Activated T-cell treated with anti-CD3 and anti-CD28 coated beads, Interleukin-2, amount 50 U/mL, for 24 hours (primary cell): ENCODE measurements around the gene C6orf47.

ENCODE experiments used
- DNase-seq: peaks from one replicate; pipeline ENCODE4 v3.0.0-alpha.2; 2020
- H3K27ac Mint-ChIP-seq: 2 replicates; pipeline ENCODE4 v1.8.0; 2020; ENCODE audit warnings: mild to moderate bottlenecking, mixed read lengths
- H3K27me3 Mint-ChIP-seq: 2 replicates; pipeline ENCODE4 v1.8.0; 2020; ENCODE audit warnings: mixed read lengths
- H3K36me3 Mint-ChIP-seq: 2 replicates; pipeline ENCODE4 v1.8.0; 2020; ENCODE audit warnings: low read depth, mixed read lengths
- H3K4me1 Mint-ChIP-seq: 2 replicates; pipeline ENCODE4 v1.8.0; 2020; ENCODE audit warnings: low read depth, mixed read lengths
- H3K4me3 Mint-ChIP-seq: 2 replicates; pipeline ENCODE4 v1.8.0; 2020; ENCODE audit warnings: mild to moderate bottlenecking, moderate library complexity, mixed read lengths
- H3K9me3 Mint-ChIP-seq: 2 replicates; pipeline ENCODE4 v1.8.0; 2020; ENCODE audit warnings: mixed read lengths

Gene C6orf47

DNA sequence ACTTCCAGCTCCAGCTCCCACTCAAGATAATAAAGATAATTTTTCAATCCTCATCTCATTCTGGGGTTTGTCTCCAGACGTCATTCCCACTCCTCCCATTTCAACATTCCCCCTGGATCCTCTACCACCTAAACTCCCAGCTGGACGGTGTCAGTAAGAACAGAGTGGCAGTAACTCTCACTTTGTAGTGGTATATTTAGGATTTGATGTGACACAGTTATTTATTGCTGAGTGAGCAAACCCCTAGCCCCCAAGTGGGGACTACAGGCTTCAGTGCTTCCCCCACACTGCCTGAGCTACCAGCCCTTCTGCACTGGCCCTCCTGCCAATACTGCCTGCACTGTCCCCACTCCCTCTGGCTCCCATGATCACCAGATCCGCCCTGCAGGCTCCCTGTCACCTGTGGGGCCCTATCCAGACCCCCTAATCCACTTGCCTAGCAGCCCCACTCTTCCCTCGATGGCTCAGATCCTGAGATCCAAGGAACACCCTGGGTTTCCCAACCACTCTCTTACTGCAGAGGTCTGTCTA, 2.4 kb downstream of the C6orf47 start:
- Mint-ChIP-seq H3K27ac (peak overlapping the region; percentile 96), H3K36me3 (peaks cover 87% of the 10 kb centered on the region), H3K27me3 (no peaks in the 10 kb centered on the region), H3K4me1 (peaks cover 86% of the 10 kb centered on the region), H3K9me3 (no peaks in the 10 kb centered on the region), H3K4me3 (peak overlapping the region; percentile 96)
- no peak for DNase-seq

DNA sequence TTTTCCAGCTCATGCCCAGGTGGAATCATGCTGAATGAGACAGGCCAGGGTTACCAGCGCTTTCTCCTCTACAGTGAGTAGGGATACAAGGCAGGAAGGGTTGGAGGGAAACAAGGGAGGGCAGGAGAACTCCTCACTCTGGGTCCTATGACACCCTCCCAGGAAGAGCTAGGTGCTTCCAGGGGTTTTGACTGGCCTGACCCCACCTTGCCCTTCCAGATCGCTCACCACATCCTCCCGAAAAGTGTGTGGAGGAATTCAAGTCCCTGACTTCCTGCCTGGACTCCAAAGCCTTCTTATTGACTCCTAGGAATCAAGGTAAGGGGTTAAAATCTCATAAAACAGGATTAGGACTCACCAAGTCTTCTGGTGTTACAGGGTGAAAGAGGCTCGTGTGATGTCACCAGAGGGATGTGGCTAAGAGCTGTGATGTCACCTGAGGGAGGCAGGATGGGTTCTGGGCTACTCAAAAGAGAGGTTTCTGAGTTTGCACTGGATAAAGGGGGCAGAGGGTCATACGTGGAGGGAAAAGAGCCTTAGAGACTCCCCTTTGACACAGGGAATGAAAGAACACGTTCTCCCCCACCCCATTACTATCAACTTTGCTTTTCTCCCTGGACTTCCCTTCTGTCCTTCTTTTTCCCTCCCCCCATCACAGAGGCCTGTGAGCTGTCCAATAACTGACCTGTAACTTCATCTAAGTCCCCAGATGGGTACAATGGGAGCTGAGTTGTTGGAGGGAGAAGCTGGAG, 3.0 kb downstream of the C6orf47 start:
- H3K9me3 Mint-ChIP-seq, result no peaks in the 10 kb centered on the region
- peak overlapping the region; percentile 96 for H3K27ac Mint-ChIP-seq
- DNase-seq, result no peak
- H3K27me3 Mint-ChIP-seq, result no peaks in the 10 kb centered on the region
- H3K4me3 Mint-ChIP-seq, result peak overlapping the region; percentile 96
- H3K4me1 Mint-ChIP-seq, result peaks cover 88% of the 10 kb centered on the region
- H3K36me3 Mint-ChIP-seq, result peaks cover 87% of the 10 kb centered on the region

DNA sequence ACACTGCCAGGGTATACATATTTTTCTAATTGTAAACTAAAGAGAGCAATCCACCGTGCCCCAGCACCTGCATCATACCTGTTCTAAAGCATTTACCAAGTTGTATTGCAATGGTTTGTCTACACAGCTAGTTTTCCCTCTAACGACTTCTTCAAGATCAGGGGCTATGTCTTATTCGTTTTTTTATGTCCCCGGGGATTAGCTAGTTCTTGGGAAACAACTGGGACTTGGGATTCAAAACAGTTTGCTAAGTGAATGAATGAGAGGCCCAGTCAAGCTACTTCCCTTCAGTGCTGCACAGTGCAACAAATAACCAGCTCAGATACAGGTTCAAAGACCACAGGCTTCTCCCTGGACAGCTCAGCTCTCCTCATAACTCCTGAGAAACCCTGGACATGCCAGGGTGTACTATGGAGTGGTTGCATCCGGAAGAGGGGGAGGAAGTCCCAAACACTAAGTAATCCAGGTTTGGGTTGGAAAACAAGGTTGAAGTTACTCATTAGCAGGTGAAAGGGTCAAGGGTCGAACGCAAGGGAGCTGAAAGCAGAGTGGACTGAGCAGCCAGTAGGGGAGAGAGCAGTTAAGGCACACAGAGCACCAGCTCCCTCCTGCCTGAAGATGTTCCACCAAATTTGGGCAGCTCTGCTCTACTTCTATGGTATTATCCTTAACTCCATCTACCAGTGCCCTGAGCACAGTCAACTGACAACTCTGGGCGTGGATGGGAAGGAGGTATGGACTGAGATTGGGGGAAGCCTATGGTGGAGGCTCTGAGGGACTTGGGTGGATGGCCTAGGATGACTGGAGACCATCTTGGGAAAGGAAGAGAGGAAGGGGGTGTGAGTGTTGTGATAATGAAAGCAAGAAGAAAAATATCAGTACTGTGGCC, 5.0 kb downstream of the C6orf47 start, which contains the start of gene APOM:
Gene APOM, plus strand, starts transcription at position 546 of the 889 bp plus-strand sequence. Its CDS starts 73 bp downstream, at position 619.
- DNase-seq, result no peak
- H3K4me3 Mint-ChIP-seq, result no peak within 1 kb of the TSS
- H3K27me3 Mint-ChIP-seq, result no peaks in the 10 kb centered on the region
- peaks cover 84% of the 10 kb centered on the region for H3K36me3 Mint-ChIP-seq
- H3K27ac Mint-ChIP-seq, result peak within 1 kb of the TSS; percentile 54
- peaks cover 80% of the 10 kb centered on the region for H3K4me1 Mint-ChIP-seq
- H3K9me3 Mint-ChIP-seq, result no peaks in the 10 kb centered on the region

DNA sequence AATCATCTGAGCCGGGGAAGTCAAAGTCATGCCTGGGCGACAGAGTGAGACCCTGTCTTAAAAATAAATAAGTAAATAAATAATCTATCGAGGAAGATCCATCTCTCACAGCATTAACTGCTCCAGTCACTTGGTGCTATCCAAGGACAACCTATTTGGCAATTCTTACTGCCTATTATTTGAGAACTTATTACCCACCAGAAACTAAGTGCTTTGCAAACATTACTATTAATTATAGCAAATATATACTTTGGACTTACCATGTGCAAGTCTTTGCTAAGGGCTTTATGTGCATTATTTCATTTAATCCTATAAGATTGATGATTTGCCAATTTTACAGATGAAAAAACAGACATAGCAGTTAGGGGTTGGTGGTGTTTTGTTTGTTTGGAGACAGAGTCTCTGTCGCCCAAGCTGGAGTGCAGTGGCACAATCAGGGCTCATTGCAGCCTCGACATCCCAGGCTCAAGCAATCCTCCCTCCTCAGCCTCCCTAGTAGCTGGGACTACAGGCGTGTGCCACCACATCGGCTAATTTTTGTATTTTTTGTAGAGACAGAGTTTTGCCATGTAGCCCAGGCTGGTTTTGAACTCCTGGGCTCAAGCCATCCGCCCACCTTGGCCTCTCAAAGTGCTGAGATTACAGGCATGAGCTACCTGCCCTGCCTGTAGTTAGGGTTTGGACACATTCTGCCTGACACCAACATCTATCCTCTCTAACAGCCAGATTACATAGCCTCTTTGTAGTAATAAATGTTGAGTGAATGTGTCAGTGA, 5.8 kb downstream of the C6orf47 start:
- no peak for DNase-seq
- Mint-ChIP-seq H3K27ac (peak overlapping the region; percentile 38), H3K4me3 (peak overlapping the region; percentile 35), H3K36me3 (peaks cover 85% of the 10 kb centered on the region), H3K27me3 (no peaks in the 10 kb centered on the region), H3K4me1 (peaks cover 78% of the 10 kb centered on the region), H3K9me3 (no peaks in the 10 kb centered on the region)

DNA sequence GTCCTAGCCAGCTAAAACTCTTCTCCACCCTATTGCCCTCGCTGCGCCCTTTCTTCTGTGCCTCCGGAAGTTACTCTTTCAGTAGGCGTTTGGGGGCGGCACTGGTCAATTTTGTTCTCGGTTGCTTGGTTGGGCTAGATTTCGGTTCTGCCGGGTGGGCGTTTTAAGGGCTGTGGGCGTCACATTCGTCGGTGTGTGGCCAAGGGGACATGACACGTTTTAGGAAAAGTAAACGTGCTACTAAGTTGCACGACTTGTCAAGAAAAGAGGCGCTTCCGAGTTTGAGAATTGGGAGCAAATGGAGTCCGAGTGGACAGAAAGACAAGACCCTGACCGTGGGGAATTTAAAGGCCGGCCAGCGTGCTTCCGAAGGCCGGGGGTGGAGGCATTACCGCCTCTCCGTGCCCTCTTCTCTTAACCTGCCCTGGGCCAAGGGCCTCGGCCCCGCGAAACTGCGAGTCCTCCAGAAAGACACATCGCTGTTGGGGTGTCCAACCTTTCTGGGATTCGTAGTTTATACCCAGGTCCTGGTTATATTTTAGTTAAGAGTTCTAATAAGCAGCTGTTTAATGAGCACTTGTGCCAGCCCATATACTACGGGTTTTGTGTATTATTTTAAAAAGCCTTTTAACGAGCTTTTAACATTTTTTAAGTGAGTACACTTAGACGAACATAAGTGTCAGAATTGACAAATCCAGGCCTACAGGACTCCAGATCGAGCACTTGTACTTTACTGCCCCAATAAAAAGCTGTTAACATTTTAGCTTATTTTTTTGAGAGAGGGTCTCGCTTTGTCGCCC, 7.5 kb downstream of the C6orf47 start:
- Mint-ChIP-seq H3K4me3 (peak overlapping the region; percentile 92), H3K36me3 (peaks cover 85% of the 10 kb centered on the region), H3K9me3 (no peaks in the 10 kb centered on the region), H3K27me3 (no peaks in the 10 kb centered on the region), H3K27ac (peak overlapping the region; percentile 100), H3K4me1 (peaks cover 69% of the 10 kb centered on the region)
- no peak for DNase-seq

DNA sequence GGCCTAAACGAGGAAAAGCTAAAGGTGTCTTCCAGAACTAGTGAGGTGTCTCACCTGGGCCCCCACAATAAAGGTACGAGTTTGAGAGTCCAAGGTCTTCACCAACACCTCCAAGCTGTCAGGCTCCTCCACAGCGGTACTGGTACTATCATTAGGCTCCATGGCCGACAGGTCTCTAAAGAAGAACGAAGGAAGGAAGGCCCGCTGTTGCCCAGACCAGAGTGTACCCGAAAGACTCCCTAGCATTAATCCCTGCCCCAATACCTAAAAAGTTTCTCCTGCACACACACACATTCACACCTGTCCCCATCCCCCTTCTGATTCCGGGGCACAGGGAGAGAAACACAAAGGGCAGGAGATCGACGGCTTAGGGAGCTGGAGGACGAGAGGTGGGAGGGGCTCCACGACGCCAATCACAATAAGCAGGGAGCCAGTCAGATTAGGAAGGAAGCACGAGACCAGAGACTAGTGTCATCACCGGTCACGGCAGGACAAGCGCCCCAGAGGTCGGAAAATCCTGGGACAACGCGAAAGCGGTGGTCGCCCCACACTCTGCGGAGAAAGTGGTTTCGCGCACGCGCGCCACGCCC, 8.9 kb downstream of the C6orf47 start:
- Mint-ChIP-seq H3K36me3 (peaks cover 88% of the 10 kb centered on the region), H3K4me1 (peaks cover 59% of the 10 kb centered on the region), H3K4me3 (peak overlapping the region; percentile 92), H3K27ac (peak overlapping the region; percentile 100), H3K9me3 (no peaks in the 10 kb centered on the region), H3K27me3 (no peaks in the 10 kb centered on the region)
- DNase-seq, result no peak

DNA sequence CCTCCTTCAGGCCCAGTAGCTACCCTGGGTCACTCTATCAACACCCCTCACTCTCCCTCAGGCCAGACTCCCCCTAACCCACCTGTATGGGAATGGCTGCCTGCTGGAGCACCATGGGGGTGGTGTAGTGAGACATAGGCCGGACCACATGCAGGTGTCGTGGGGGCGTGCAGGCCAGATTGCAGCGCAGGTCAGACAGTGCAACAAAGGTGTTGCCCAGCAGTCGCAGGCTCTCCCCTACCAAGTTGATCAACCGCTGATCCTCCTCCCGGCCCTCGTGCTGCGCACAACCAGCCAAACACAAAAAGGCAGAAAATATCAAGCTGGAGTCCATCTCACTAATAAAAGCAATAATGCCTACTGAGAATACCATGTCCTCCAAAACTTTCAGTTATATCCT, 15.3 kb downstream of the C6orf47 start:
- peak overlapping the region; percentile 71 for H3K27ac Mint-ChIP-seq

DNA sequence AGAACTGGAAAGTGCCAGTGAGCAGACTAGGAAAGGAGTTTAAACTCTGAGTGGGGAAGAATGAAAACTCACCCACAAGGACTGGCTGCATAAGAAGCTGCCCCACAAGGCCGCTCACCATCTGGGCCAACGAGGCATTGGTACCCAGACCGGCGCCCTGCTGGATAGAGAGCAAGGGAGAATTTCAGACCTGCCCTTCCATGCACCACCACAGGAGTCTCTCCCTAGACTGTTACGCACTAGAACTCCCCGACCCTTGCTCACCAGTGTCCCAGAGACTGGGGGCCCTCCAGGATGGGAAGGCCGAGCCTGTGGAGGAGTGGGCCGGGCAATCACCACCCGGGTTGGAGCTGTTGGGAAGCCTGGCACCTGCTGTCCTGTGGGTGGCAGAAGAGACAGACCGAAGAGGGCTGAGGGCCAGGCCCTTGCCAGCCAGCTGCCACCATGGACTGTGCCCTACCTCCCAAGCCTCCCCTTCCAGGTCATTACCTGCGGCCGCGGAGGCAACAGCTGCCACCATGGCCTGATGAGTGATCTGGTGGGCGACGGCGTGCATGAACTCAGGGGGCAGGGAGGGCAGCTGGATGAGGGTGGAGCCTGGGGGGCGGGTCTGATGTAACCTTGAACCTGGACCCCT, 16.6 kb downstream of the C6orf47 start:
- Mint-ChIP-seq H3K27ac (peak overlapping the region; percentile 59), H3K4me1 (peaks cover 15% of the 10 kb centered on the region), H3K27me3 (no peaks in the 10 kb centered on the region), H3K4me3 (no peak overlapping the region), H3K9me3 (no peaks in the 10 kb centered on the region), H3K36me3 (peaks cover 97% of the 10 kb centered on the region)
- no peak for DNase-seq

More for the DNA sequence above, 15.3 kb downstream of the C6orf47 start:
- Mint-ChIP-seq H3K36me3 (peaks cover 97% of the 10 kb centered on the region), H3K4me3 (no peak overlapping the region), H3K27me3 (no peaks in the 10 kb centered on the region), H3K9me3 (no peaks in the 10 kb centered on the region), H3K4me1 (peaks cover 15% of the 10 kb centered on the region)
- DNase-seq, result no peak

DNA sequence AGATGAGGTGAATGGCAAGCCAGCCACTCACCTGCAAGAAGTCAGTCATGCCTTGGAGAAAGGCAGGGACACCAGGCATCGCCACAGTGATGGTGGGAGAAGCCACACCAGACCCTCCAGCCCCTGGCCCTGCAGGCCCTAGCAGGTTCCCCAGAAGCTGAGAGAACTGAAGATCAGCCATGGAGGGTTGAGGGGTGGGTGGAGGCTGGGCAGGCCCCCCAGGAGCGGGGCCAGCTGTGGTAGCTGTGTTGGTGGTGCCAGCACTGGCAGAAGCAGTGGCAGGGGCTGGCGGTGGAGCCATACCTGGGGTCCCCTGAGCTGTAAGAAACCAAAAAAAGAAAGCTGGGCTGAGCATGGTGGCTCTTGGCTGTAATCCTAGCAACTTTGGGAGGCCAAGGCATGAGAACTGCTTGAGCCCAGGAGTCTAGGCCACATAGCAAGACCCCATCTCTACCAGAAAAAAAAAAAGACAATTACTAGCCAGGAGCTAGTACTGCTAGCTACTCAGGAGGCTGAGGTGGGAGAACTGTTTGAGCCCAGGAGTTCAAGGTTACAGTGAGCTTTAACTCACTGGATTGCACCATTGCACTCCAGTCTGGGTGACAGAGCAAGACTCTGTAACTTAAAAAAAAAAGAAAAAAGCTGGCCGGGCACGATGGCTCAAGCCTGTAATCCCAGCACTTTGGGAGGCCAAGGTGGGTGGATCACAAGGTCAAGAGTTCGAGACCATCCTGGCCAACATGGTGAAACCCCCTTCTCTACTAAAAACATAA, 17.6 kb downstream of the C6orf47 start:
- no peaks in the 10 kb centered on the region for H3K9me3 Mint-ChIP-seq
- H3K4me3 Mint-ChIP-seq, result no peak overlapping the region
- H3K4me1 Mint-ChIP-seq, result peaks cover 16% of the 10 kb centered on the region
- no peak for DNase-seq
- H3K27me3 Mint-ChIP-seq, result no peaks in the 10 kb centered on the region
- peaks cover 97% of the 10 kb centered on the region for H3K36me3 Mint-ChIP-seq
- peak overlapping the region; percentile 74 for H3K27ac Mint-ChIP-seq

DNA sequence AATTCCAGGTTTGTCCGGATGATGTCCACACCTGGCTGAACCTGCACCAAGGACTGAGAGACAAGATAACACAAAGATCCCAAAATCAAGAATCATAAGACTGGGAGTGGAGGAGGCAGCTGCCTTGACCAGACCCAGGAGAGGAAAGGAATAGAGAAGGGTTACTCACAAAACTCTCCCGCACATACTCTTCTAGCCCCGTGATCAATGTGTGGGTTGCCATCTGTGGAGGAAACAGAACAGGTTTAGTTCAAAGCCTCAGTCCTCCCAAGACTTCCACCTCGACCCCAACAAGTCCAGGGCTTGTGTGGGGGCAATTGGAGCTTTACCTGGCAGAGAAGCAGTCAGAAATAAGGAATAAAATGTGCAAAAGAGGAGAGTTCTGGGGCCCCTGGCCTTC, 19.2 kb downstream of the C6orf47 start:
- no peak for DNase-seq
- H3K9me3 Mint-ChIP-seq, result no peaks in the 10 kb centered on the region
- H3K4me3 Mint-ChIP-seq, result no peak overlapping the region
- peaks cover 14% of the 10 kb centered on the region for H3K4me1 Mint-ChIP-seq
- peaks cover 96% of the 10 kb centered on the region for H3K36me3 Mint-ChIP-seq
- no peaks in the 10 kb centered on the region for H3K27me3 Mint-ChIP-seq
- H3K27ac Mint-ChIP-seq, result peak overlapping the region; percentile 88

DNA sequence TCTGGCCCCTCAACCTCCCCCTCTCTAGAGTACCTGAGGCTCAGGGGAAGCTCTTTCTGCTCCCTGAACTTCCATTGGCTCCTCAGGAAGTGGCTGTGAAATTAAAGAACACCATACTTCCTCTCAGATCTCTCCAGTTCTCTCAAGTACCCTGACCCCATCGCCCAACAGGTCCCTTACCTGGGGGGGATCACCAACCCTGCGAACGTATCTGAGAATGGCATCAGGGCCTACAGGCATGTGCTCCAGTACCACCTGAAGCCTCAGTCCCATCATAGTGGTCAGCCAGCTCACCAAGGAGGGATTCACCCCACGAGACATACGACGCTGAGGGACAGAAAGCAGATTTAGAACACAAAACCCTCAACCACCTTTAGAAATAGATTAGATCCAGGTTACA, 20.0 kb downstream of the C6orf47 start:
- Mint-ChIP-seq H3K36me3 (peaks cover 96% of the 10 kb centered on the region), H3K27ac (peak overlapping the region; percentile 88), H3K4me1 (peaks cover 14% of the 10 kb centered on the region), H3K9me3 (no peaks in the 10 kb centered on the region), H3K27me3 (no peaks in the 10 kb centered on the region), H3K4me3 (no peak overlapping the region)
- no peak for DNase-seq

DNA sequence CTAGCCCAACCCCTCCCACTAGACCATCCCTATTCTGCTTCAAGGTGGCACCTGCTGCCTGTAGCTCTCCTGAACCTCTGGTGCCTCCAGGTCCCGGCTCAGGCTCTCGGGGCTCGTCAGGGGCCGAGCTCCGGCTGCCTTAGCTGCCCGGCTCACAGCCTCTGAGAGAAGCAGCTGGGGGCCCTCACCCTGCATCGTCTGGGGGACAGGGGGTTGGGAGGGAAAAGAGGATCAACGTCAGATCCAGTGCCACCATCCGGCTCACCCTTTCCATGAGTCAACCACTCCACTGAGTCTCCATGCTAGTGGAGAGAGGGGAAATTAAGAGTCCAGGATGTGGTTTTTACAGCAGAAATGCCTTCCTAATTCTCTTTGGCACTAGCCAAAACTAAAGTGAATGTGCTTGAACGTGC, 21.1 kb downstream of the C6orf47 start:
- no peaks in the 10 kb centered on the region for H3K27me3 Mint-ChIP-seq
- H3K9me3 Mint-ChIP-seq, result no peaks in the 10 kb centered on the region
- peak overlapping the region; percentile 88 for H3K27ac Mint-ChIP-seq
- H3K4me1 Mint-ChIP-seq, result peaks cover 12% of the 10 kb centered on the region
- no peak overlapping the region for H3K4me3 Mint-ChIP-seq
- peaks cover 96% of the 10 kb centered on the region for H3K36me3 Mint-ChIP-seq
- no peak for DNase-seq
